Activated CD8-positive, alpha-beta T cell treated with anti-CD3 and anti-CD28 coated beads for 36 hours (primary cell): ENCODE results near the gene LRRC1. TPM values are rescaled to one million over a fixed set of nuclear protein-coding genes. Genes with fewer than 3 reads are reported as not detected.

ENCODE experiments used
- ATAC-seq: fragments of 200-7000 bp; cut with Tn5 transposase; one replicate; pipeline ENCODE4 v1.10.0; 2021; ENCODE audit warnings: mild to moderate bottlenecking, moderate library complexity
- CTCF ChIA-PET: fragments of 350-600 bp; sonication (Branson Sonifier 250); formaldehyde crosslinking; loops from one replicate; lab custom pipeline; 2021; ENCODE audit warnings: antibody characterized with exemption; lab: Charles Lee
- POLR2A ChIA-PET: fragments of 350-600 bp; sonication (Branson Sonifier 250); formaldehyde crosslinking; loops from one replicate; lab custom pipeline; 2021; ENCODE audit warnings: antibody characterized with exemption; lab: Charles Lee
- DNase-seq: peaks from one replicate; pipeline ENCODE4 v3.0.0-alpha.2; 2020
- H3K27ac Mint-ChIP-seq: one replicate; pipeline ENCODE4 v1.8.0; 2021; ENCODE audit warnings: mild to moderate bottlenecking, mixed read lengths
- H3K27me3 Mint-ChIP-seq: one replicate; pipeline ENCODE4 v1.8.0; 2021; ENCODE audit warnings: mixed read lengths
- H3K36me3 Mint-ChIP-seq: one replicate; pipeline ENCODE4 v1.8.0; 2021; ENCODE audit warnings: low read depth, mixed read lengths
- H3K4me1 Mint-ChIP-seq: one replicate; pipeline ENCODE4 v1.8.0; 2021; ENCODE audit warnings: low read depth, mixed read lengths
- H3K4me3 Mint-ChIP-seq: one replicate; pipeline ENCODE4 v1.8.0; 2021; ENCODE audit warnings: mild to moderate bottlenecking, moderate library complexity, mixed read lengths
- H3K9me3 Mint-ChIP-seq: one replicate; pipeline ENCODE4 v1.8.0; 2021; ENCODE audit warnings: mixed read lengths
- intact Hi-C: fragments of 100-400 bp; cut with micrococcal nuclease; formaldehyde crosslinking; loops from one replicate; pipeline ENCODE4 v1.10.0; 2022
- total RNA-seq, 2 experiments: library from RNA; stranded (reverse); gene quantifications; one replicate each; pipeline ENCODE4 v1.2.3, GENCODE V29; 2021
- TF ChIP-seq, protein P1 (sequence below): fragments of 200-600 bp; IDR thresholded peaks from one replicate; pipeline ENCODE4 v1.8.0; 2022; ENCODE audit warnings: antibody characterized with exemption, mild to moderate bottlenecking

LRRC1 gene
- total RNA-seq, 2 experiments from 2014 or later = 1.9 to 2.5 TPM

DNA sequence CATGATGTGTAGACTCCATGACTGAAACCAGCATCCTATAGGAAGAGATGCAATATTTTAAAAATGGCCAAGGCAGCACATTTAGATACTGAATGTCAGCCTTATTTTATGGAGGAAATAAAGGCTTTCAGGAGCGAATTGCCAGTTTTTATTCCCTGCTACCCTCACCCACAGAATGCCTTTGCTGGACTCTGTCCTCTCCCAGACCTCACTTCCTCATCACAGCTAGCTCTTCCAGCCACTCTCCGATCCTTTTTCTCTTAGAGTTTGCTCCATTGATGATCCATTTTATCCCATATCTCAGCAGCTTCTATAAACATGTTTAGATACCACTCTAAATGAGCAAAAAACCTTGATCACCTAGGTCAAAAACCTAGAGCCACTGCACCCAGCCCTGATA, 137.7 kb downstream of the LRRC1 start:
- DNase-seq = no peak
- H3K27ac Mint-ChIP-seq = no peak overlapping the region
- H3K27me3 Mint-ChIP-seq = peaks cover 2% of the 10 kb centered on the region
- H3K4me1 Mint-ChIP-seq = no peaks in the 10 kb centered on the region
- ChIA-PET CTCF (no interaction called here), POLR2A (no interaction called here)
- intact Hi-C loops = no loop called here
- ATAC-seq = no peak
- TF ChIP-seq, protein P1, sequence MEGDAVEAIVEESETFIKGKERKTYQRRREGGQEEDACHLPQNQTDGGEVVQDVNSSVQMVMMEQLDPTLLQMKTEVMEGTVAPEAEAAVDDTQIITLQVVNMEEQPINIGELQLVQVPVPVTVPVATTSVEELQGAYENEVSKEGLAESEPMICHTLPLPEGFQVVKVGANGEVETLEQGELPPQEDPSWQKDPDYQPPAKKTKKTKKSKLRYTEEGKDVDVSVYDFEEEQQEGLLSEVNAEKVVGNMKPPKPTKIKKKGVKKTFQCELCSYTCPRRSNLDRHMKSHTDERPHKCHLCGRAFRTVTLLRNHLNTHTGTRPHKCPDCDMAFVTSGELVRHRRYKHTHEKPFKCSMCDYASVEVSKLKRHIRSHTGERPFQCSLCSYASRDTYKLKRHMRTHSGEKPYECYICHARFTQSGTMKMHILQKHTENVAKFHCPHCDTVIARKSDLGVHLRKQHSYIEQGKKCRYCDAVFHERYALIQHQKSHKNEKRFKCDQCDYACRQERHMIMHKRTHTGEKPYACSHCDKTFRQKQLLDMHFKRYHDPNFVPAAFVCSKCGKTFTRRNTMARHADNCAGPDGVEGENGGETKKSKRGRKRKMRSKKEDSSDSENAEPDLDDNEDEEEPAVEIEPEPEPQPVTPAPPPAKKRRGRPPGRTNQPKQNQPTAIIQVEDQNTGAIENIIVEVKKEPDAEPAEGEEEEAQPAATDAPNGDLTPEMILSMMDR = no peak
- no peaks in the 10 kb centered on the region for H3K9me3 Mint-ChIP-seq
- no peak overlapping the region for H3K4me3 Mint-ChIP-seq
- no peaks in the 10 kb centered on the region for H3K36me3 Mint-ChIP-seq

DNA sequence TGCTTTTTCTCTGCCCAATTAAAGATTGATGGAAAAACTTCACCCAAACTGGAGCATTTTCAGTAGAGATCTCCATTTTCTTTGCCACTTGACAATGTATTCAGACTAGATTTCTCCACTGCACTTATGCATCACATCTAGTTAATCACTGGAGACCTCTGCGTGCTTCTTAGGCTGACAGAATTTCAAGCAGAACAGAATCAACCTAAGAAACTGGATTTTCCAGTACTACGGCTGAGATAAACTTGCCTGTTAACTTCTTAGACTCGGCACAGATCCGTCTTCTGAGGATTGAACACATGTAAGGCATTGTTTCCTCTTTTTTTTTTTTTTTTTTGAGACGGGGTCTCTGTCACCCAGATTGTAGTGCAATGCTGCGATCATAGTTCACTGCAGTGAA, 139.2 kb downstream of the LRRC1 start:
- no peak for DNase-seq
- intact Hi-C loops = no loop called here
- CTCF ChIA-PET = no interaction called here

DNA sequence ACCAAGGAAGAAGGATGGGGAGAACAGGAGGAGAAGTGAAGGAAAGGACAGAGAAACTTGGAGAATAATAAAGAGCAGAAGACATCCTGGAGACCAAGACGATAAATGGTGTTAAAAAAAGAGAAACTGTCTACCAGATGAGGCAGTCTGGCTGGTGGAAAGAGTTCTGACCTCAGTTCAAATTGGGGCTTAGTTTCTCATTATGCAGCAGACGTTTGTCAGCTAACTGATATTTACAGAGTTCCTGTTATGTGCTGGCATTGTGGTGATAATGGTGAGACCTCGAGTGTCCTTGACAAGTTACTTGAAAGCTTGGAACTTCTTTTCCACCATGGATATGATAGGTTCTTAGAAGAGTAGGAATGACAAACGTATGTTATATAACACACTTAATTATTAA, 142.7 kb downstream of the LRRC1 start:
- ChIA-PET POLR2A (no interaction called here), CTCF (no interaction called here)
- TF ChIP-seq, protein P1 = no peak
- H3K27ac Mint-ChIP-seq = no peak overlapping the region
- peaks cover 12% of the 10 kb centered on the region for H3K27me3 Mint-ChIP-seq
- no peaks in the 10 kb centered on the region for H3K9me3 Mint-ChIP-seq
- ATAC-seq = no peak
- H3K4me1 Mint-ChIP-seq = peaks cover 7% of the 10 kb centered on the region
- intact Hi-C loops = no loop called here
- no peak for DNase-seq
- no peak overlapping the region for H3K4me3 Mint-ChIP-seq
- no peaks in the 10 kb centered on the region for H3K36me3 Mint-ChIP-seq

More for the DNA sequence above, 139.2 kb downstream of the LRRC1 start:
- H3K4me1 Mint-ChIP-seq = peaks cover 7% of the 10 kb centered on the region
- H3K27ac Mint-ChIP-seq = no peak overlapping the region
- H3K27me3 Mint-ChIP-seq = peaks cover 6% of the 10 kb centered on the region
- H3K9me3 Mint-ChIP-seq = no peaks in the 10 kb centered on the region
- no peak for ATAC-seq
- no peaks in the 10 kb centered on the region for H3K36me3 Mint-ChIP-seq
- POLR2A ChIA-PET = no interaction called here
- TF ChIP-seq, protein P1 = no peak
- no peak overlapping the region for H3K4me3 Mint-ChIP-seq

DNA sequence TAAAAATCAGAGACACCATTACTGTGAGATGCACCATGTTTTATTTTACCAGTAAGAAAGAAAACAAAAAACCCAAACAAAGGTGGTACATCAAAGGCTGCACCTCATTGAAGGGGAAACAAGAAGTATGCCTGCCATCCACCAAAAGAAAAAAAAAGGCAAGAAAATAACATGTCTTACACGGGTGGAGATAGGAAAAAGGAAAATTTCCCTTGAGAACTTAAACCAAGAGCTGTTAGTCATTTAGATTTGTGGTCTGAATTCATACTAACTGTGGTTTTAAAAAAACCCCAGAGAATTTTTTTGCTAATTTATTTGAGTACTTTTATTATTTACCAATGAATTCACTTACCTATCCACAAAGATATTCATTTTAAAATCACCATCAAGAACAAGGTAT, 144.0 kb downstream of the LRRC1 start:
- no peak for ATAC-seq
- Mint-ChIP-seq H3K4me3 (no peak overlapping the region), H3K36me3 (no peaks in the 10 kb centered on the region), H3K9me3 (no peaks in the 10 kb centered on the region), H3K4me1 (peaks cover 7% of the 10 kb centered on the region), H3K27me3 (peaks cover 12% of the 10 kb centered on the region), H3K27ac (peak overlapping the region; percentile 25)
- intact Hi-C loops = no loop called here
- TF ChIP-seq, protein P1 = no peak
- CTCF ChIA-PET = interaction anchor here (1.3 kb wide), 1 partner anchor 17 kb away, joined by 4 read pairs; no protein-coding TSS in a partner anchor
- no peak for DNase-seq
- POLR2A ChIA-PET = no interaction called here

GRCh38 chr6:53939830-53940229, 145.0 kb downstream of the LRRC1 start:
- TF ChIP-seq, protein P1 = no peak
- Mint-ChIP-seq H3K36me3 (no peaks in the 10 kb centered on the region), H3K4me3 (no peak overlapping the region), H3K27ac (no peak overlapping the region), H3K9me3 (no peaks in the 10 kb centered on the region), H3K4me1 (peaks cover 7% of the 10 kb centered on the region), H3K27me3 (peaks cover 12% of the 10 kb centered on the region)
- ATAC-seq = no peak
- POLR2A ChIA-PET = no interaction called here
- CTCF ChIA-PET = interaction anchor here (1.1 kb wide), 1 partner anchor 18 kb away, joined by 3 read pairs; no protein-coding TSS in a partner anchor
- intact Hi-C loops = loop anchor here (10.0 kb wide), 1 partner anchor 205 kb away; no protein-coding TSS in a partner anchor
- no peak for DNase-seq
